ENCODE data around the gene KRTAP6-1.

GRCh38 chr21:30634906-30635305 lies 21.2 kb upstream of the KRTAP6-1 start, which contains the start of gene KRTAP20-2:
- TF ChIP-seq CTCF (optimal IDR thresholded peaks at IDR 0.05 in 1 of 3, IDR thresholded peaks at IDR 0.05 in 1 of 3, conservative IDR thresholded peaks at IDR 0.05 in 1 of 3; ENCODE audit: extremely low read depth in 1 of 3, insufficient read depth in 2 of 3, low read length in 3 of 3) (no peak), EZH2 (IDR thresholded peaks at IDR 0.05; ENCODE audit: low read length) (no peak)
